Fibroblast of lung (primary cell): ENCODE data around the gene DCLK2. TPM values are rescaled to one million over a fixed set of nuclear protein-coding genes. Genes with fewer than 3 reads are reported as not detected.

Experiments
- DNase-seq, 2 donors: peaks; one replicate each; pipeline versions ENCODE4 v3.0.0 to v3.0.0-alpha.2; 2010; ENCODE audit warnings: low read depth in 2 of 2
- H2AFZ ChIP-seq: 2 replicates; pipeline ENCODE4 v1.5.1; 2012; ENCODE audit warnings: low read length, control low read depth, inconsistent platforms
- H3K27ac ChIP-seq: 2 replicates; pipeline ENCODE4 v1.5.1; 2011; ENCODE audit warnings: low read length, control low read depth; ENCODE audit not compliant: insufficient read depth
- H3K27me3 ChIP-seq: 2 replicates; pipeline ENCODE4 v1.5.1; 2011; ENCODE audit warnings: mild to moderate bottlenecking, low read length; ENCODE audit not compliant: control insufficient read depth, insufficient read depth
- H3K36me3 ChIP-seq: 2 replicates; pipeline ENCODE4 v1.5.1; 2011; ENCODE audit warnings: low read length; ENCODE audit not compliant: control insufficient read depth, insufficient read depth
- H3K4me1 ChIP-seq: 2 replicates; pipeline ENCODE4 v1.5.1; 2011; ENCODE audit warnings: low read length; ENCODE audit not compliant: control insufficient read depth, insufficient read depth; ENCODE audit errors: extremely low read depth
- H3K4me2 ChIP-seq: 2 replicates; pipeline ENCODE4 v1.5.1; 2011; ENCODE audit warnings: low read length, control low read depth; ENCODE audit not compliant: insufficient read depth; ENCODE audit errors: extremely low read depth
- H3K4me3 ChIP-seq, 4 experiments: fragments of 200-600 bp in 1 of 4; sonication (generic) in 1 of 4; replicated peaks in 1 of 4; 2 replicates each; pipeline ENCODE4 v1.5.1; 2011 to 2016; ENCODE audit warnings: low read length in 4 of 4, low read depth in 3 of 4, mild to moderate bottlenecking in 3 of 4, control low read depth in 2 of 4, inconsistent platforms in 1 of 4, mixed read lengths in 1 of 4; ENCODE audit not compliant: insufficient read depth in 1 of 4; ENCODE audit errors: control extremely low read depth in 1 of 4
- H3K79me2 ChIP-seq: 2 replicates; pipeline ENCODE4 v1.5.1; 2012; ENCODE audit warnings: mild to moderate bottlenecking, low read length, inconsistent platforms; ENCODE audit not compliant: control insufficient read depth, insufficient read depth
- H3K9ac ChIP-seq: 2 replicates; pipeline ENCODE4 v1.5.1; 2011; ENCODE audit warnings: mild to moderate bottlenecking, low read length, control low read depth; ENCODE audit not compliant: insufficient read depth
- H3K9me3 ChIP-seq: 2 replicates; pipeline ENCODE4 v1.5.1; 2012; ENCODE audit warnings: low read depth, low read length; ENCODE audit not compliant: control insufficient read depth, insufficient read depth
- H4K20me1 ChIP-seq: 2 replicates; pipeline ENCODE4 v1.5.1; 2011; ENCODE audit warnings: low read length; ENCODE audit not compliant: control insufficient read depth, insufficient read depth; ENCODE audit errors: extremely low read depth
- CTCF ChIP-seq, 2 donors: IDR thresholded peaks in 1 of 2; conservative IDR thresholded peaks in 1 of 2; 1 replicate in 1 of 2; 2 replicates in 1 of 2; pipeline ENCODE4 v1.5.1; 2011 to 2012; ENCODE audit warnings: low read length in 2 of 2, control low read depth in 1 of 2, inconsistent platforms in 1 of 2, low read depth in 1 of 2, mild to moderate bottlenecking in 1 of 2
- EZH2 ChIP-seq: IDR thresholded peaks from 2 replicates; pipeline ENCODE4 v1.5.1; 2012; ENCODE audit warnings: low read length, control low read depth, mild to moderate bottlenecking; ENCODE audit errors: missing control alignments
- polyA plus RNA-seq, 2 donors: library from polyadenylated mRNA; depleted of rRNA in 1 of 2; stranded (reverse) in 1 of 2; unstranded in 1 of 2; fragments of >200 nt; gene quantifications; 2 replicates each; pipeline ENCODE4 v1.2.1, GENCODE V29; 2011 to 2012; ENCODE audit warnings: missing spikeins in 1 of 2
- total RNA-seq: library from RNA; depleted of rRNA; stranded (reverse); fragments of >200 nt; gene quantifications from 2 replicates; pipeline ENCODE4 v1.2.1, GENCODE V29; 2014

Gene DCLK2
- total and polyA plus RNA-seq, 2 donors (not counting 1 experiment from before 2014, with no cell fraction given), result 3.8 to 14.0 TPM

GRCh38 chr4:150065740-150066139 lies 12.5 kb upstream of the DCLK2 start:
- peaks cover 2% of the 10 kb centered on the region for H3K4me1 ChIP-seq
- no peaks in the 10 kb centered on the region for H3K9me3 ChIP-seq
- H2AFZ ChIP-seq, result no peak overlapping the region
- no peak overlapping the region for H3K4me2 ChIP-seq
- H3K27ac ChIP-seq, result no peak overlapping the region
- no peaks in the 10 kb centered on the region for H3K79me2 ChIP-seq
- no peak overlapping the region for H3K4me3 ChIP-seq
- DNase-seq, result no peak
- no peak overlapping the region for H3K9ac ChIP-seq
- TF ChIP-seq EZH2 (no peak), CTCF (conservative IDR thresholded peaks at IDR 0.05 in 1 of 2, IDR thresholded peaks at IDR 0.05 in 1 of 2; ENCODE audit: low read depth in 1 of 2, low read length in 2 of 2) (no peak)
- no peaks in the 10 kb centered on the region for H3K27me3 ChIP-seq
- H4K20me1 ChIP-seq, result no peaks in the 10 kb centered on the region
- H3K36me3 ChIP-seq, result no peaks in the 10 kb centered on the region

- H3K27me3 ChIP-seq, result no peaks in the 10 kb centered on the region
- TF ChIP-seq EZH2 (no peak), CTCF (conservative IDR thresholded peaks at IDR 0.05 in 1 of 2, IDR thresholded peaks at IDR 0.05 in 1 of 2; ENCODE audit: low read depth in 1 of 2, low read length in 2 of 2) (no peak)
- no peaks in the 10 kb centered on the region for H3K9me3 ChIP-seq
- no peak overlapping the region for H3K4me3 ChIP-seq
- H3K4me2 ChIP-seq, result no peak overlapping the region
- DNase-seq, result no peak
- no peaks in the 10 kb centered on the region for H3K36me3 ChIP-seq
- no peak overlapping the region for H2AFZ ChIP-seq
- H3K27ac ChIP-seq, result no peak overlapping the region
- H3K9ac ChIP-seq, result no peak overlapping the region
- H4K20me1 ChIP-seq, result no peaks in the 10 kb centered on the region
- H3K4me1 ChIP-seq, result peaks cover 2% of the 10 kb centered on the region
- H3K79me2 ChIP-seq, result no peaks in the 10 kb centered on the region
Observed at GRCh38 chr4:150067859-150068258, 10.4 kb upstream of the DCLK2 start.

- H3K27ac ChIP-seq, result no peak overlapping the region
- H3K9me3 ChIP-seq, result no peaks in the 10 kb centered on the region
- no peak overlapping the region for H3K9ac ChIP-seq
- H4K20me1 ChIP-seq, result no peaks in the 10 kb centered on the region
- TF ChIP-seq EZH2, result no peak
- TF ChIP-seq CTCF (conservative IDR thresholded peaks at IDR 0.05 in 1 of 2, IDR thresholded peaks at IDR 0.05 in 1 of 2; ENCODE audit: low read depth in 1 of 2, low read length in 2 of 2), result no peak
- peaks cover 2% of the 10 kb centered on the region for H3K4me1 ChIP-seq
- DNase-seq, result no peak
- no peaks in the 10 kb centered on the region for H3K36me3 ChIP-seq
- H3K4me3 ChIP-seq, result no peak overlapping the region
- no peak overlapping the region for H2AFZ ChIP-seq
- H3K27me3 ChIP-seq, result no peaks in the 10 kb centered on the region
- H3K79me2 ChIP-seq, result no peaks in the 10 kb centered on the region
- H3K4me2 ChIP-seq, result no peak overlapping the region
Observed at GRCh38 chr4:150068300-150068960, 9.8 kb upstream of the DCLK2 start.
